ENCODE data around the gene SSNA1.

- TF ChIP-seq CTCF (IDR thresholded peaks at IDR 0.05; ENCODE audit: poor library complexity) (peak; percentile 49), EZH2 (IDR thresholded peaks at IDR 0.05; ENCODE audit: borderline replicate concordance) (no peak)
Observed at GRCh38 chr9:137176302-137177182, 11.9 kb upstream of the SSNA1 start.

Measured in hepatocyte (in vitro differentiated cells).